GM18520 (cell line): ENCODE data around the gene TARBP1.
"Not testable (repeated sequence)": the region's sequence is repeated elsewhere in the genome, so short reads cannot be mapped to it uniquely, and the experiment has no call there.

ENCODE experiments used
- ATAC-seq: cut with Tn5 transposase; IDR thresholded peaks from one replicate; pipeline ENCODE4 v1.9.1; 2021; ENCODE audit not compliant: unreplicated experiment

TARBP1 gene

DNA sequence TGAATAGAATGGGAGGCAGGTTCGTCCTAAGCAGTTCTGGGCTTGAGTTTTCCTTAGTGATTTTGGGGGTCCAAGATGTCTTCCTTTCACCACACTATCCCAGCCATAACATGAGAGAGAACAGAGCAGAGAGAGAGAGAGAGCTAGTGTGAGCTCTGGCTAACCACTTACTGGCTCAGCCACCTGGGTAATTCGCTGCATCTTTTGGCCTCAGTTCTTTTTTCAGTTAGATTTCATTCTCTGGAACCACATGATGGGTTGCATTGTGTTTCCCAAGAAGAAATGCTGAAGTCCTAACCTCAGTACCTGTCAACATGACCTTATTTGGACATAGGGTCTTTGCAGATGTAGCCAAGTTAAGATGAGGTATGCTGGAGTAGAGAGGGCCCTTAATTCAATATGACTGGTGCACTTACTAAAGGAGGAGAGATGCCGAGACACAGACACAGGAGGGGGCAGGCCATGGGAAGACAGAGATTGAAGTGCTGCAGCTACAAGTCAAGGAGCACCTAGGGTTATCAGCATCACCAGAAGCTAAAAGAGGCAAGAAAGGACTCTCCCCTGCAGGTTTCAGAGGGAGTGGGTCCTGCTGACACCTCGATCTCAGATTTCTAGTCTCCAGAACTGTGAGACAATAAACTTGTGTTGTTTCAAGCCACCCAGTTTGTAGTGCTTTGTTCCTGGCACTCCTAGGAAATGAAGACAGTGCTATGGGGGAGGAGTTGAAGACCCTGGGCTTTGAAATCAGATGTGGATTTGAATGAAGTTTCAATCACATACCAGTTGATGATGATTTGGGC lies 26.2 kb upstream of the TARBP1 start:
- no peak for ATAC-seq

DNA sequence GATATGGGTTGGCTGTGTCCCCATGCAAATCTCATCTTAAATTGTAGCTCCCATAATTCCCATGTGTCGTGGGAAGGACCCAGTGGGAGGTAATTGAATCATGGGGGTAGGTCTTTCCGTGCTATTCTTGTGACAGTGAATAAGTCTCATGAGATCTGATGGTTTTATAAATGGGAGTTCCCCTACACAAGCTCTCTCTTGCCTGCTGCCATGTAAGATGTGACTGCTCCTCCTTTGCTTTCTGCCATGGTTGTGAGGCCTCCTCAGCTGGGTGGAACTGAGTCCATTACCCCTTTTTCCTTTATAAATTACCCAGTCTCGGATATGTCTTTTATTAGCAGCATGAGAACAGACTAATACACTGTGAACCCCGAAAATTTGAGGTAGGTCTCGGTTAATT lies 25.3 kb upstream of the TARBP1 start:
- not testable (repeated sequence) for ATAC-seq

DNA sequence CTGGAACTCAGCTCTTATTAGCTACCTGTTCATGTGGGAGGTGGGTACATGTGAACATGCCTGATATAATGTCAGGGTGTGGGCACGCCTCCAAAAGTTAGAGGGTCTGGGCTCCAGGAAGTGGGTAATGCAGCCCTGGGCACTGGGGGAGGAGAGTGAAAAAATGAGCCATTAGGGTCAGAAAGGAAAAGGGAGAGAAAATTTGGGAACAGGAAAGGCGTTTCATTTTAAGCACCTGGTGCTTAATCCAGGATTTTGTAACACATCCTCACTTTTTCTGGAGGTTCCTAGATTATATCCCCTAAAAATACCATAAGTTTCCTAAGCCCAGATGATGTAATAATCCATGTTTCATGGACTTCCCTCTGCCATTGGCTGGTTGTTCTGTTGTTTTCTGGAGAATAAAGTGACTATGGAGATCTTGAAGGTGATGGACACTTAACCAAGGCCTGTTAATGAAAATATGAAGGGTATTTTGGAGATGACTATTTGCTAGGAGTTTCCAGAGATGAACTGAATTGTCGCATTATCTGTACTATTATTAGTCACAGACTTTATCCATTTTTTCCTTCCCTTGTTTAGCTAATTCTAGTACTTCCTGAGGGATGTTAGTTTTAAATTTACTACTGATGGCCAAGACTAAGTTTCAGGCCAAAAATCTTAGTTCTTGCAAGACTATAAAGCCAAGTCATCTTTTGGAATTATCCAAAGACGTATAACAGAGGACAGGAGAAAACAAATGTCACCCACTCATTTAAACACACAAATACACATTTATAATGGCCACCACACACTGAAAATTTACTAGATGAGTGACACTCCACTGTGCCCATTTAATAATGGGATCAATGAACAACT lies 24.4 kb upstream of the TARBP1 start:
- no peak for ATAC-seq

DNA sequence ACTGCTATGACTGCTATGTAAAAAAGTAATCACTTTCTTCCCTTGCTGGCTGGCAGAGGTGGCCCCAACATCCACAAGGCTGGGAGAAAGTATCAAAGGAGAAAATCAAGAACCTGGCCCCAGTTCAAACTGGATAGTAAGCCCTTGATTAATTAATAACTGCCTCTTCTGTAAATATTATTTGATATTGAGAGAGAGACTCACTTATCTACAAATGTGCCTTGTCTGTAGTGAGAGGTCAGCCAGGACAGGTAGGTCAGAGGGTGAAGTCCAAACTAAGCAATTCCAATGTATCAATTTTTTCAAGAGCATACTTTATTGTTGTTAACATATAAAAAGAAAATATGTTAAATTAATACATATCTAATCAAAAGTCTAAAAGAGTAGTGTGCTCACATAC lies 23.8 kb upstream of the TARBP1 start:
- no peak for ATAC-seq

DNA sequence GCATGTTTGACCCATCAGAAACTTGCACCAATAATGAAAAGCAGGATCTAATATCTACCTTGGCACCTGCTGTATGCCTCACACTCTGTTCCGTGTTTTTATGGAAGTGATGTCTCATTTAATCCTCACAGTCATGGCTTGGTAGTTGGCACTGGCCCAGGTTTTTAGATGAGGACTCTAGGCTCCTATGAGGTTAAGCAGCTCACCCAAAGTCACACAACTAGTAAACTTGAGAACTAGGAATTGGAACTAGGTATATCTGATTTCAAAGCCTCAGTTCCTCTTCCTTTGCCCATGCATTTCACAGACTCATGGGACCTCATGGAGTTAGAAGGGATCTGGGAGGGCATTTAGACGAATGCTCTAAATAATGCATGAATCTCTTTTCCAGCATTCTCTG lies 21.3 kb upstream of the TARBP1 start:
- ATAC-seq: no peak

DNA sequence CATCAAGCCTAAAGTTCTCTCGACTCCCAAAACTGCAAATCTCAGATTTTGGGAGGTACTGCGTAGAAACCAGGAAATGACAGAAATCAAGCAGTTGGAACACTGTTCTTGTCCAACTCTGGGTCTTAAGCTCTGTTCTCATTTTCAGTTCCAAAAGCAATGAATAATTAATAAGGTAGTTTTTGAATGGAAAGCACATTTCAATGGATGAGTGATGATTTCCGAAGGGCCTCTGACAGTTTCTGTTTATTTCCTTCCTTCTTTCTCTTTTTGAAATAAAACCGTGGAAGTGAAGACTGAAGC lies 20.9 kb upstream of the TARBP1 start:
- no peak for ATAC-seq

DNA sequence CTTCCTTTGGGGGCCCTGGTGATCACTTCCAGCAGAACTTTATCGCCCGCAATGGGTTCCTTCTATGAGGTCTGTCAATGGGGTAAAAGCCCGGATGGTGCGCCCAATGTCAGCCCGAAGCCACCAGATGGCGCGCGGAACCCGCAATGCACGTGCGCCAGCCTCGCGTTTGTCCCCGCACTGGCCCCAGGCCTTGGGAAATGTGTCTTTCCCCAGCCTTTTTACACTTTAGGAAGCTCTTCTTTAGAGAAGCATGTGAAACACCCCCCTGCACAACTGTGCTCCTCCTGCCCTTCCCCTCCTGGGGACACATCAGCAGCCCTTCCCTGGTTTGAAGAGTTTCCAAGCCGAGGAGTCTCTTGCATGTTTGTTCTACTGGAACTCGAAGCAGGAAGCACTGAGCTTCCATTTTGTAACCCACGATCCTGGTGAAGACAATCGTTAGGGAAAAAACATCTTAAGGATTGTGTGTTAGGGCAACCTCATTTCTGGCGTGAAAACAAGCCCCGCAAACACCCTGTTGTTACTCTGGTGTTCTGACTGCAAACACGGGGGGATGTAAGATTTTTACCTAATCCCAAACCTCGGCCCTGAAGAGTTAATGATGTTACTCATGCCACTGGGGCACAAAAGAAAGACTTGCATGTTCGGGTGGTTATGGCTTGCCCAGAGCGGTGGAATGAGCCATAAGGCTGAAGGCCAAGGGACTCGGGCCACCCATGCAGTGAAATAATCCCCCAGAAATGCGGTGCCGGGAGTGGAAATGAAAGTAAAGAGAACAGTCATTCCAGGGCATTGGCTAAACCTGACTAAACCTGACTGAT lies 20.4 kb upstream of the TARBP1 start:
- no peak for ATAC-seq

DNA sequence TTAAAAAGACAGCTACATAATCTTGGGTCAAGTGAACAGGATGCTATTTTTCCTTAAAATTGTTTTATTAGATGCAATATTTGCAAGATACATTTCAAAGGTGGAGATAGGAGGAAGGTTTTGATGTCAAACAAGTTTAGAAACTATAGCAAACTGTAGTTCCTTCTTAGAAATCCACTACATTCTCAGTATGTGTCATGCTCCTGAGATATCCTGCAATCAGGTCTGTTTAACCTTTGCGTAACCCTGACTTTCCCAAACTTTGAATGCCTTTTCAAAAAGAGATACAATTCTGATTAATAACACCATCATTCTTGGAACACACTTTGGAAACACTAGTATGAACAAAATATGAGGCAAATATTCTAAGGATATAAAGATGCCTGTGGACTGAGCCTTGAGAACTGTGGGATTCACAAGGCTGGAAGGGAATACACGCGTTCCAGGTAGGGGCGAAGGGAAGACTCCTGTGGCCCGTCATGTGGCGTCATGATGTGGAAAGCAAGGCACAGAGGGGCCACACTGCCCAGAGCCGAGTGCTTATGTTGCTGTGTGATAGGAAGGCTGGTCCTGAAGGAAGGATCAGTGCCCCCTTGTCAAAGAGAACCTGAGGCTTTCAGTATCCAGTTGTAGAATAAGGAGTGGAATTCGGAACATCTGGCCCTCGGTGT lies 19.6 kb upstream of the TARBP1 start:
- ATAC-seq: no peak

DNA sequence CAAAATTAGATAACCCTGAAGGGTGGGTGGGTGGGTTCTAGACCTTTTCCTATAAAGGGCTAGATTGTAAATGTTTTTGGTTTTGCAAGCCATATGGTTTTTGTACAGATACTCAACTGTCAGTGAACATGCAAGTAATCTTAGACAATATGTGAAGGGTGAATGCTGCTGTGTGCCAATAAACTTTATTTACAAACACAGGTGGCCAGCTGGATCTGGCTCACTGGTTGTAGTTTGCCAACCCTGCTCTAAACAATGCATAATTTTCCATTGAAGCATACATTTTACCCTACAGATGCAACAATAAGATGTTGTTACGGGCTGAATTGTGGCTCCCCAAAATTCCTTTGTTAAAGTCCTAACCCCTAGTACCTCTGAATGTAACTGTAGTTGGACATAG lies 18.6 kb upstream of the TARBP1 start:
- ATAC-seq: no peak

DNA sequence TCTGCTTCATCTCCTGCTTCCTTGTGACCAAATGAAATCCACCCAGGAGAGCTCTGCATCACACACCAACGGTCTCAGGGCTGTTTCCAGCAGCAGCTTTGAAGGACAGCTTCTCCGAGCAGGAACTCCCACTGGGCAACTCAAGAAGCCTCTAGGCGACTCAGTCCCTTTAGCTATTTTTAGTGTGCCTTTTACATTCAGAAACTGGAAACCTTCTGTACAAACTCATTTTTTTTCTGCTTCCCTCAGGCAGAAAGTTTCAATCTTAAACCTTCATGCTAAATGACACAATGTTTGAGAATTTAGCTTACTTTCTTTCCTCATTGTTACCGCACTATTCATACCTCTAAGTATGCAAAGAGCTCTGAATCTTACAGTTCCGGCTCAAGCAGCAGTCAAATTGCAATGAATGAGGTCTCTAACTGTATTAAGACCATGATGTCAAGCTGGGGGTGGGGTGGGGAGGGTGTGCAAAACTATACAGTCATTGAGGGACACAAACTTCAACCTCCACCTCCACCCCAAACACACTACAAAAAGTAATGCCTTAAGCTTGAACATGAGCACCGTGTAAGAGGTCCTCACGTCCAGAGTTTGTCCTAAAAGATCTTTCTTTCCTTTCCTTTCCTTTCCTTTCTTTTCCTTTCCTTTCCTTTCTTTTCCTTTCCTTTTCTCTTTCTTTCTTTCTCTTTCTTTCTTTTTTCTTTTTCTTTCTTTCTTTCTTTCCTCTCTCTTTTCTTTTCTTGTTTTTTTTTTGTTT lies 16.4 kb upstream of the TARBP1 start:
- peak; percentile 50 for ATAC-seq

DNA sequence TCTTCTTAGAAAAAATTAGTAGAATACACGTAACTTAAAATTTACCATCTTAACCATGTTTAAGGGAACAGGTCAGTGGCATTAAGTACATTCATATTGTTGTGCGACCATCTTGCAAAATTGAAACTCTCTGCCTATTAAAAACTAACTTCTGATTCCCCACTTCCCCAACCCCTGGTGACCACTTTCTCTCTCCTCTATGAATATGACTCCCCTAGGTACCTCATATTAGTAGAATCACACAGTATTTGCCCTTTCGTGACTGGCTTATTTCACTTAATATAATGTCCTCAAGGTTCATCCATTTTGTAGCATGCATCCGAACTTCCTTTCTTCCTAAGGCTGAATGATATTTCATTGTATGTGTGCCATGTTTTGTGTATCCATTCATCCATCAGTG lies 15.1 kb upstream of the TARBP1 start:
- no peak for ATAC-seq

DNA sequence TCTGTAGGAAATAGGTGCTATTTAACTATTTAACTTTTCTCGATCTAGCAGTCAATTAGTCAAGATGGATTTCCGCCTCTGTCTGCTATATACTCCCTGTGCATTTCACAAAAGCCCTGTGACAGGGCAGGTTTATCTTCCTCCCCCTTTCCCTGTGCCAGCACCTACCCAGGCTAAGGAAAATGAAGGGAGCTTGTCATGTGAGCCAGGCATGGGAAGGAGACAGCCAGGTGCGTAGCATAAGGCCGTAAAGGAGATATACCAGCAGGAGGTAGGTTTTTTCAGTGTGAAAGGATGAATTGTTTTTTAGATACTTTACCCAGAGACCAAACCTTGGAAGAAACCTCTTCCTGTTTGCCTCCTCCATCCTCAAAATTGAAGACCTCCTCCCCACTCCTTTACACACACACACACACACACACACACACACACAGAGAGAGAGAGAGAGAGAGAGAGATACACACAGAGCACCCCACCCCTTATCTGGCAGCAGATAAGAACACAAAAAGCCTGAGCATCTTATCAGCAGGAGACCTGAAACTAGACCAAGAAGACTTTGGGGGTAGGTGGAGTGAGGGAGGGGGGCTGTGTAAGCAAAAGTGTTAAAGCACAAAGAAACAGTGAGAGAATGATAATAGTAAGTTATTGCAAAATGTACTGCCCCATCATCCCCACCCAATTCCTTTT lies 12.0 kb upstream of the TARBP1 start:
- no peak for ATAC-seq

DNA sequence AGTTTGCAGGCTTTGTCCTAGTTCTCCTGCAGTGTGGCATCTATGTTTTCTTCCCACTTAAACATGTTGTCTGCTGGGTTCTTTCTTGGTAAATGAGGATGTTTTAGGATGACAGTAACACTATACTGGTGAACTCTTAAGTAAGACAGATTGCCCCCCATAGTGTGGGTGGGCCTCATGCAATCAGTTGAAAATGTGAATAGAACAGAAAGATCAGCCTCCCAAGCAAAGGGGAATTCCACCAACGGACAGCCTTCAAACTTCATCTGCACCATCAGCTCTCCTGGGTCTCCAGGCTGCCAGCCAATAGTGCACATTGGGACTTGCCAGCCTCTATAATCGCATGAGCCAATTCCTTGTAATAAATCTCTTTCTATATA lies 10.7 kb upstream of the TARBP1 start:
- no peak for ATAC-seq

DNA sequence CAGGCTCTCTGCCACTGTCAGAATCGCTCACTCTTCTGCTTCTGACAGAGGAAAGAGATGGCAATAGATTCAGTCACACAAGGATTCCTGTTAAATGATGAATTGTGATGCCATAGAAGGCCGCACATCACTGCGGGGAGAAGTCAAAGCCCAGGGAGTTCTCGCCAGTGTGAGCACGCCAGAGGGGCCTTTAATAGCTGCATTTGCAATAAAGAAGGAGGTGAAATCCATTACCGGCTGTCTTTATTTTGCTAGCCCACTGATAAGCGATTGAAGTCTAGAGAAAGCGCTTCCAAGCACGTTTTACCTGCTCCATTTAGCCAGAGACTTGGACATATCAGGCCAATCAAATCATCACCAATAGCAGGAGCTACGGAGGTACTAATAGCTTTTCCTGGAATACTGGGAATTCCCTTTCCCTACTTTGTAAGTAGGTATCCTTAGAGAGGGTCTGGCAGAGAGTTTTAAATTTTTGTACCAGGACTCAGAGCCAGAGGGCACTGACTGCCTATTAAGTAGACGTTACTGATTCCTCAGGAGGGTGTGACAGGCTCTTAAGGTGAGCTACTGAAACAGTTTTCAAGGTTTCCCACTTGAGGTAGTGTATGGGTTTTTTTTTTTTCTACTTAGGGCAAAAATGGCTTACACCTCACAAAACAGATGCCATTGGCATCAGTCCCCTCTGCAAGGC lies 10.2 kb upstream of the TARBP1 start:
- no peak for ATAC-seq

DNA sequence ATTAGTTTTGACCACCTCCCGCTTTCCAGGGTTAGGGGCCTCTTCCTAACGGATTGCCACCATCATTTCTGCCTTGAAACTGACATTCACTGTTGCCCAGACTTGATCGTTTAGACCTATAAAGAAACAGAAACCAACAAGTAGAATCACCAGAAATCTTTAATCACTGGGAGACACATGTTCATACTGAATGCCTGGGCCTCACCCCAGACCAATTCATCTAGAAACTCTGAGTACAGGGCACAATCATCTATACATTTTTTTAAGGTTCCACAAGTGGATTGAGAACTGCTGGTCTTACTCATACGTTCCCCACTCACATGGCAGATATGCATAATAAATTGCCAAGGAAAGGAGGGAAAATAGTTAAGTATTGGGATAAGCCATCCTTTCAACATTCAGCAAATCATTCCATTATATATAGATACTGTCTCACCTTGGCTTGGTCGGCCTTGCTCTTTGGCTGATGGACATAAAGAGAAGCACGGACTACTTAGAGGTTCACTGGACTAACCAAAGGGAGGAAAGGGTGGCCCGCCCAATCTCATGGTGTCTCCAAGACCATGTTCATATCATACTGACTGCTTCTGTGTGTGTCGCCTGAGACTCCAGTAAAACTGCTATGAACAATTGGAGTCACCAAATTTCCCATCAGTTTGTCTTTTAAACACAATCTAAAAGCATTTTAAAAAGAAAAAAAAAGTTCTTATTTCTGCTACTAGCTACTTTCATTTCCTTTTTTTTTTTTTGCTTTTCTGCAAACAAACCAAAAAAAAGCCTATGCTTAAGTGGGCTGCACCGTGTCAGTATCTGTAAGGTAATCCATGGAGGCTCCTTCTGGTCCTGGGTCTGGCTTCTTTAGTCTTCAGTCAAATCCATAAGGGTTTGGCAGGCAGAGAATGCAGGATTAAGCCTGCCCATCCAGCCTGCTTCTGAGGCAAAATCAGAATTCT lies 9.4 kb upstream of the TARBP1 start:
- ATAC-seq: no peak

DNA sequence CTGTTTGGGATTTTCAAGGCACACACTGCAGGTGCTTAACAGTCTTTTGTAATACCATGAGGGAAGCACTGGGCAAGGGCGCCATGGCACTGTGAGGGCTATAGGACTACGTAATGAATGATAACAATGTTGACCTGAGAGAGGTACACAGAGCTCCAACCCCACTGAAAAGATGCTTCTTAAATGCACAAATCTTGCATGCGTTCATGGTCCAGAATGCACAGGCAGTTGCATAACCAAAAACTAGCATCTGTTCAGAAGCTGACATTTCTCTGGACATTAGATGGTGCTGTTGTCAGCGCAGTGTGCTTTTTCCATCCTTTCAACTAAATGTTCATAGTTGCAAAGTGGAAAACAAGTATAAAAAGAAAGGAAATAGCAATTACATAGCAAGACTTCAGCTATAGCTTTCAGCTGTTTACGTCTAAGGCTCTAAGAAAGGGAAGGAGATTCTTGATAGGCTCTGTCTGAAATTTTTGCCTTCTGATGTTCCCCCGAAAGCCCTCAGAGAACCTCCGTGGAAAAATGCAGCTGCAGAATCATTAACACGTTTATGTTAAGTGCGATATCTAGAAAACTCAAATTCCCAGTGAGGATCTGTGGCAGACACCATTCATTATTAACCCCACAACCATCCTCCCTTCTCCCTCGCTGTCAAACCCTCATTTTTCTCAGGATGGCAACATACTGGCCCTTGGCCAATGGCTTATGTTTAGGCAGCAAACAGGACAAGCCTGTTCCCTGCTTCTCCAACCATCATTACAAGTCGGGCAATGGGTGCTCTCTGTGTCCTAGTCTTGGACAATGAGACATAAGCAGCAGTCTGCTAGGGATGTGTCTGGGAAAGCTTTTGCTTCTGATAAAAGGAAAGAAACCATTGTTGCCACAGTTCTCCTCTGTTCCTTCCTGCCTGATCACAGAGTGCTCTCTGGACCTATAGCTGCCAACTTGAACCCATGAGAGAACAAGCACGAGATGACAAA lies 8.2 kb upstream of the TARBP1 start:
- ATAC-seq: no peak
